GM10248 (cell line): ENCODE data around the gene ALG14.
"Not testable (repeated sequence)": the region's sequence is repeated elsewhere in the genome, so short reads cannot be mapped to it uniquely, and the experiment has no call there.

Source experiments
- CTCF ChIA-PET: fragments of 300-600 bp; sonication (Branson Sonifier 250); formaldehyde crosslinking; extraction: SDS; loops from one replicate; lab custom pipeline; 2021; ENCODE audit warnings: antibody characterized with exemption; lab: Yijun Ruan, JAX
- POLR2A ChIA-PET: fragments of 350-650 bp; sonication (Branson Sonifier 250); formaldehyde crosslinking; extraction: SDS; loops from one replicate; lab custom pipeline; 2020; ENCODE audit warnings: antibody characterized with exemption; lab: Yijun Ruan, JAX
- DNase-seq: peaks from one replicate; pipeline ENCODE4 v3.0.0; 2012; ENCODE audit errors: extremely low spot score
- CTCF ChIP-seq: IDR thresholded peaks from 2 replicates; pipeline ENCODE4 v1.5.1; 2012; ENCODE audit warnings: mild to moderate bottlenecking, low read depth; ENCODE audit errors: extremely low read depth, missing control alignments, control extremely low read depth

The ALG14 gene

GRCh38 chr1:95098196-95098595, 25.4 kb upstream of the ALG14 start:
- DNase-seq: no peak

GRCh38 chr1:95097426-95097825, 24.7 kb upstream of the ALG14 start:
- ChIA-PET CTCF (no interaction called here), POLR2A (no interaction called here)
- no peak for DNase-seq
- no peak for TF ChIP-seq CTCF

More at GRCh38 chr1:95098196-95098595, 25.4 kb upstream of the ALG14 start:
- POLR2A ChIA-PET: no interaction called here
- CTCF ChIA-PET: interaction anchor here (4.4 kb wide), 1 partner anchor 14 kb away, joined by 15 read pairs; no protein-coding TSS in a partner anchor
- TF ChIP-seq CTCF: no peak

- TF ChIP-seq CTCF: no peak
Observed at GRCh38 chr1:95096218-95096841, 23.6 kb upstream of the ALG14 start.

GRCh38 chr1:95095833-95096217, 23.1 kb upstream of the ALG14 start:
- peak; percentile 50 for DNase-seq
- ChIA-PET CTCF (interaction anchor here (1.2 to 1.4 kb wide), 2 partner anchors 18 to 21 kb away, joined by 3 to 6 read pairs; partner anchors contain the start of gene TLCD4), POLR2A (no interaction called here)
- no peak for TF ChIP-seq CTCF

More at GRCh38 chr1:95096218-95096841, 23.6 kb upstream of the ALG14 start:
- POLR2A ChIA-PET: no interaction called here
- no peak for DNase-seq
- CTCF ChIA-PET: interaction anchor here (1.4 kb wide), 1 partner anchor 21 kb away, joined by 6 read pairs; the partner anchor contains the start of gene TLCD4

- POLR2A ChIA-PET: no interaction called here
- no peak for TF ChIP-seq CTCF
- CTCF ChIA-PET: interaction anchor here (1.2 to 2.4 kb wide), 2 partner anchors 10 to 17 kb away, joined by 3 to 15 read pairs; no protein-coding TSS in a partner anchor
- no peak for DNase-seq
Observed at GRCh38 chr1:95094923-95095322, 22.2 kb upstream of the ALG14 start.

- POLR2A ChIA-PET: no interaction called here
- no peak for DNase-seq
- TF ChIP-seq CTCF: no peak
- CTCF ChIA-PET: interaction anchor here (2.4 kb wide), 1 partner anchor 8 kb away, joined by 15 read pairs; no protein-coding TSS in a partner anchor
Observed at GRCh38 chr1:95093296-95093695, 20.5 kb upstream of the ALG14 start.

GRCh38 chr1:95092891-95093290, 20.1 kb upstream of the ALG14 start:
- DNase-seq, POLR2A ChIA-PET: not testable (repeated sequence)
- CTCF ChIA-PET: interaction anchor here (0.9 to 2.4 kb wide), 4 partner anchors 8 to 23 kb away, joined by 3 to 15 read pairs (median 4); no protein-coding TSS in a partner anchor

GRCh38 chr1:95091290-95091689, 18.5 kb upstream of the ALG14 start:
- CTCF ChIA-PET: interaction anchor here (2.2 kb wide), 1 partner anchor 12 kb away, joined by 6 read pairs; no protein-coding TSS in a partner anchor
- DNase-seq, POLR2A ChIA-PET: not testable (repeated sequence)
